GM18502 (cell line): ENCODE results near the gene TMEM215.
"Not testable (repeated sequence)": the region's sequence is repeated elsewhere in the genome, so short reads cannot be mapped to it uniquely, and the experiment has no call there.

Source experiments
- ATAC-seq: cut with Tn5 transposase; IDR thresholded peaks from one replicate; pipeline ENCODE4 v1.9.1; 2021; ENCODE audit warnings: mild to moderate bottlenecking; ENCODE audit not compliant: unreplicated experiment, poor library complexity

Gene TMEM215

GRCh38 chr9:32783168-32783891, at the start of gene TMEM215:
Gene TMEM215, plus strand, starts transcription at chr9:32783540. Its CDS starts 644 bp downstream, at chr9:32784184.
- no peak for ATAC-seq

DNA sequence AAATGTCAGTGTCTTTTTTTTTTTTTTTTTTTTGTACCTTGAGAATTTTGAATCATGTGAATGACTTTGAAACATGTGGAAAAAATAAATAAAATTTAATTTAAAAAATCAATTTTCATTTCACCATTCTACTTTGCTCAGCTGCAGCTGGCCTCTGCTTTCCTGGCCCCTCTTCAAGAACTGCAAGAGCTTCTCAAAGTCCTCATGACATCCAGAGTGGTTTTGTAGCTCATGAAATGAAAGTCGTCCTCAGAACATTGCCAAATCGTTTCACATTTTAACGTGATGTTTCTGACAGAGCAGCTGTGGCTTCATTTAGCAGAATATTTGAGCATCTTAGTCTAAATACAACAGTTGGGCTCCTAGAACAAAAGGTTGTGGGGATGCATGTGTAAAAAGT, 47.9 kb upstream of the TMEM215 start:
- no peak for ATAC-seq

DNA sequence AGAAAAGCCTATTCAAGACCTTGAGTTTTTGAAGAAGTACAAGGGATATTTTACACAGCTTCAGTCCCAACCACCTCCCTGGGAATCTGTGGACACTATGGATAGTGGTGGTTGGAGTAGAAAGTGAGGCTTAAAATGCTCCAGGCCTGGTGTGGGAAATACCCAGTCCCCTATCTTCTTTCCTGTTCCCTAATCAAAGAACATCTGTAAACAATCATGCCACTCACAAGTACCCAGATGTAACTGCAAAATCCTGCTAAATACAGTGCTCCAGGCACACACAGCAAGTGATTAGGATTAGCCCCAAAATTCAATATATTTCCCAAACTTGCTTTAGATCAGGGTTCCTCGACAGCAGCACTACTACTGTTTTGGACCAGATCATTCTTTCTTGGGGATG, 46.0 kb upstream of the TMEM215 start:
- ATAC-seq, result no peak

DNA sequence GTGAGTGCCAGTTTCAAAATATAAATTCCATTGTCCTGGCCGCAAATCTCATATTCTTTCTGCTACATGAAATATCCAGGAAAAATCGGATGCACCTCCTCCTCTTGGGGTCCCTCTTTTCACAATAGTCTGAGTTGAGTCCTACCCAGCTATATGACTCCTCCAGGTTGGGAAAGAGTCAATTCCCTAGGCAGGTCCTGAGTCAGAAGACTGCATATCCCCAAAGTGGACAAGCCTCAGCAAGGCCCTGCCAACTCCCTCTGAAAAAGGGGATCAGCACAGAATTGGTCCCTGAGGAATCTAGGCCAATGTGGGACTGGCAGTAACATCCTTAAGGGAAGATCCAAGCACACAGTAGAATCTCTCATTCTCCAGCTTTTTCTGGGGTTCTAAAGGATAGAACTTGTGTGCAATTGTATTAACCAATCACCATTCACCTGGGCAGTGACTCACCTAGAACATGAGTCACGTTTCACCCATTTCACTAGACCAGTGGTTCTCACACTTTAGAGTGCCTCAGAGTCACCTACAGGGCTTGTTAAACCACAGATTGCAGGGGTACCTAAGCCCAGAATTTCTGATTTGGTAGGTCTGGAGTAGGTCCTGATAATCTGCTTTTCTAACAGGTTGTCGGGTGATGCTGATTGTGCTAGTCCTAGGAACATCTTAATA, 44.7 kb upstream of the TMEM215 start:
- no peak for ATAC-seq

DNA sequence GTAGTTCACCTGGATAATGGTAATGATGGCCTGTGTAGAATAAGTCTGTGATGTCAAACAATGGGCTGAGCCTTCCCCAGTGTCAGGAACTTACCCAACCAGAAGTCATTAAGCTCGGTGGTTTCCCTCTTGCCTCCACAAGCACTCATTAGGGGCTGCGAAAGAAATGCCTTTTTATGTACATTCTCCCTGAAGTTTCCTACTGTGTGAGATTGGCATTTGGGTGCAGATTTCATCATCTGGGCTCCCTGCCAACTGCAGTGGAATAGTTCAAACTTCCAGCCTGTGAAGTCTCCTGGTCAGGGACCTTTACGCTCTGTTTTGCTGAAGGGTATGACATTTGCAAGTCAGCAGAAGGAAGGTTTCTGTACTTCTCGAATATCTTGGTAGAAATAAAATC, 41.6 kb upstream of the TMEM215 start:
- no peak for ATAC-seq

GRCh38 chr9:32742296-32742695, 41.0 kb upstream of the TMEM215 start:
- ATAC-seq, result no peak

DNA sequence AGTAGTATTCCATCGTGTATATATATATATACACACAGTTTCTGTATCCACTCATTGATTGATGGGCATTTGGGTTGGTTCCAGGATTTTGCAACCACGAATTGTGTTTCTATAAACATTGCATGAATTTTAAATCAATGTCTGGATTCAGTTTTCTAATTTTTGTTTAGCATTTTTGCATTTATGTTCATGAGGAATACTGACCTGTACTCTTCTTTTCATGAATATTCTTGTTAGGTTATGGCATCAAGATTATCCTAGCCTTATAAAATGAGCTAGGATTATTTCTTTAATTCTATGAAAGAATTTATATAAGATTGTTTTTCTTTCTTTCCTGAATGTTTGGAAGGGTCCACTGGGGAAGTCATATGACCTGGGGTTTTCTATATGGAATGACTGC, 35.3 kb upstream of the TMEM215 start:
- ATAC-seq, result no peak

- no peak for ATAC-seq
Measured at GRCh38 chr9:32755730-32756129, 27.6 kb upstream of the TMEM215 start.

DNA sequence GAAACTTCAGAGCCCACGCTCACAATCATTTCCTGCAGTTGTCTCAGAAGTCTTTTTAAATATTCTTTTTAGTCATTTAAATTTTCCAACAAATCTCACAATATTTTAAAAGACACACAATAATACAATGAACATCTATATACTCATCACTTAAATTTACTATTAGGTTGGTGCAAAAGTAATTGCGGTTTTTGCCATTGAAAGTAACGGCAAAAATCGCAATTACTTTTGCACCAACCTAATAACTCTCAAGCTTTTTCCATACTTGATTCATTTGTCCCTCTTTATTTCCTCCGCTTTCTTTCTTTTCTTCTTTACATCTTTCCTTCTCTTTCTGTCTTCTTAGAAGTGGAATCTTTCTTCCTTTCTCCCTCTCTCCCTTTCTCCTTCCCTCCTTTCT, 19.2 kb upstream of the TMEM215 start:
- ATAC-seq, result no peak

- no peak for ATAC-seq
Measured at GRCh38 chr9:32775283-32775682, 8.1 kb upstream of the TMEM215 start.

DNA sequence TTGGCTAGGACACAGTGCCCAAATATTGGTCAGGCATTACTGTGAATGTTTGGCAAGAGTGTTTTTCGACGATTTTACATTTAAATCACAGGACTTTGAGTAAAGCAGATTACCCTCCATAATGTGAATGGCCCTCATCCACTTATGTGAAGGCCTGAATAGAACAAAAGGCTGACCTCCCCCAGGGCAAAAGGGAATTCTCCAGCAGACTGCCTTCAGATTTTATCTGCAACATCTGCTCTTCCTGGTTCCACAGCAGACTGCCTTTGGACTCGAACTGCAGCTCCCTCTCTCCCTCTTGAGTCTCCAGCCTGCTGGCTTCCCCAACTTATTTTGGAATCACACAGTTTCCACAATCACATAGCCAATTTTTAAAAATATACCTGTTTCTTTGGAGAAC, 7.1 kb upstream of the TMEM215 start:
- no peak for ATAC-seq

- no peak for ATAC-seq
Measured at GRCh38 chr9:32782476-32783167, 718 bp upstream of the TMEM215 start.

GRCh38 chr9:32787816-32788215, 4.5 kb downstream of the TMEM215 start:
- ATAC-seq, result no peak

DNA sequence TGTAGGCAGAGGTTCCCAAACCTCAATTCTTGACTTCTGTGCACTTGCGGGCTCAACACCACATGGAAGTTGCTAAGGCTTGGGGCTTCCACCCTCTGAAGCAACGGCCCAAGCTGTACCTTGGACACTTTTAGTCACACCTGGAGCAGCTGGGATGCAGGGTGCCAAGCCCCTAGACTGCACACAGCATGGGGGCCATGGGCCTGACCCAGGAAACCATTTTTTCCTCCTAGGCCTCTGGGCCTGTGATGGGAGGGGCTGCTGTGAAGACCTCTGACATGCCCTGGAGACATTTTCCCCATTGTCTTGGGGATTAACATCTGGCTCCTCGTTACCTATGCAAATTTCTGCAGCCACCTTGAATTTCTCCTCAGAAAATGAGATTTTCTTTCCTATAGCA, 12.7 kb downstream of the TMEM215 start:
- ATAC-seq, result not testable (repeated sequence)

DNA sequence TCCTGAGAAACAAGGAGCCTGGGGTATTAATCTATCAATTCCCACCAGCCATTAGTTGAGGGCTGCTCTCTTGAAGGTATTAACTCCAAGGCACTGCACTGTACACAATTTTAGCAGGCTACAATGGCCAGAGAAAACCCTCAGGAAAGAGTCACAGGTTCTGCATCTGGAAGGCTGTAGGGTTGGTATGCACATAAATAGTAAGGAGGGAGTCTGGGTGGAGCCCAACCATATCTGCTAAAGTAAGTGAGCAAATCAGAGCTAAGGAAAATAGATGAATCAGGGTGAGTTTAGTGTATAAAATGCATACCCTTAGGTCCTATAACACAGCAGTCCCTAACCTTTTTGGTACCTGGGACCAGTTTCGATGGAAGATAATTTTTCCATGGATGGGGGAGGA, 18.2 kb downstream of the TMEM215 start:
- no peak for ATAC-seq

DNA sequence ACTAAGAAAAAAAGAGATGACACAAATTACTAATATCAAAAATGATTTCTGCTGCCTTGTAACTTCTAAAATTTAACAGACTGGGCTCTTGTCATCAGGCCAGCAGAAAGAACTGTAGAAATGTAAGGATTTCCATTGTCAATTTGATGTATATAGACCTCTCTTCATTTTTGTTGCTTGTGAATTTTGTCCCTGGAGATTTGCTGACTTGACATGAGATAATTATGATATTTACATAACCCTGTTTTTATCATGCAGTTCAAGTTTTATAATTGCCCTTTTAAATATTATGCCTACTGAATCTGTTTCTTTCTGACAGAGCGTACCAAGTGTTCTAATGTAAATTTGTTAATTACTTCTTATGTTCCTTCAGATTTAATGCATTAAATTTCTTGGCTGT, 23.9 kb downstream of the TMEM215 start:
- ATAC-seq, result no peak

GRCh38 chr9:32811246-32811645, 27.9 kb downstream of the TMEM215 start:
- ATAC-seq, result no peak

GRCh38 chr9:32820322-32820721, 37.0 kb downstream of the TMEM215 start:
- no peak for ATAC-seq

DNA sequence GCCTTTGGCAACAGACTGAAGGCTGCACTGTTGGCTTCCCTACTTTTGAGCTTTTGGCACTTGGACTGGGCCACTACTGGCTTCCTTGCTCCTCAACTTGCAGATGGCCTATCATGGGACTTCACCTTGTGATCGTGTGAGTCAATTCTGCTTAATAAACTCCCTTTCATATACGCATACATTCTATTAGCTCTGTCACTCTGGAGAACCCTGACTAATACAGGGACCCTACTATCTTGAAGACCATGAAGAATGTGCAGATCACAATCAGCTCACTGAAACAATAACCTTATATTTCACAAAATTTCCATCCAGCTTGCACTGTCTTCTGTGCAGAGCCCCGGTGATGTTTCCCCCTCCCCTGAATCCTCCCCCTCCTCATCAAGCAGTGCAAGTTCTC, 39.8 kb downstream of the TMEM215 start:
- no peak for ATAC-seq

- ATAC-seq, result no peak
Measured at GRCh38 chr9:32823551-32823950, 40.2 kb downstream of the TMEM215 start.

DNA sequence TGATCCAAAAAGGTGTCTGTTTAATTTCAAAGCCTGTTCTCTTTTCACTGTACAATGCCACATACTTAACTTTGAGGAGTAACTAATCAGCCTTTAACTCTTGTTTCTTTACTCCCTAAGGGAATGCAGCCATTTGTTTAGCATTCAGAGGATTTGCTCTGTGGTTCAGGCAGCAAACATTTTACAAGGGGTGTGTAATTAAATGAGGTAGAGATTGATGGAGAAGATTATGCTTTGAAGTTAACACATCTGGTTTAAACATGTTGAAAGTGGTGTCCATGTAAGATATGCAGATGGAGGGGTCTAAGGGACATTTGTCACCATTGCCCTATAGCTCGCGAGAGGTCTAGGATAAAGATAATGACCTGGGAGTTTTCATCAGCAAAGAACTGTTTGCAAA, 41.9 kb downstream of the TMEM215 start:
- ATAC-seq, result no peak
